H9 (cell line): ENCODE data around the gene COL23A1. TPM values are rescaled to one million over a fixed set of nuclear protein-coding genes. Genes with fewer than 3 reads are reported as not detected.
A peak's percentile ranks its signal among the peaks of the same experiment; 100 is the strongest.

Experiments
- DNase-seq: peaks from one replicate; pipeline ENCODE4 v3.0.0-alpha.2; 2017
- H2AFZ ChIP-seq: one replicate; pipeline ENCODE4 v1.6.1; 2013; ENCODE audit warnings: mild to moderate bottlenecking, low read length, control low read depth, moderate library complexity
- H2AK5ac ChIP-seq: 2 replicates; pipeline ENCODE4 v1.6.1; 2013; ENCODE audit warnings: low read length, control low read depth, mixed read lengths; ENCODE audit not compliant: insufficient read length
- H2BK120ac ChIP-seq: one replicate; pipeline ENCODE4 v1.6.1; 2013; ENCODE audit warnings: low read depth, mild to moderate bottlenecking, low read length, control low read depth, inconsistent platforms; ENCODE audit not compliant: poor library complexity, severe bottlenecking
- H2BK12ac ChIP-seq: 2 replicates; pipeline ENCODE4 v1.6.1; 2013; ENCODE audit warnings: low read length, control low read depth, mixed read lengths, low read depth; ENCODE audit not compliant: insufficient read length
- H2BK15ac ChIP-seq: 2 replicates; pipeline ENCODE4 v1.6.1; 2013; ENCODE audit warnings: low read depth, low read length, control low read depth
- H2BK20ac ChIP-seq: one replicate; pipeline ENCODE4 v1.6.1; 2013; ENCODE audit warnings: low read depth, mild to moderate bottlenecking, low read length, control low read depth, inconsistent platforms; ENCODE audit not compliant: poor library complexity, severe bottlenecking
- H2BK5ac ChIP-seq: 2 replicates; pipeline ENCODE4 v1.6.1; 2013; ENCODE audit warnings: low read length, control low read depth, mixed read lengths; ENCODE audit not compliant: insufficient read length
- H3K14ac ChIP-seq: 2 replicates; pipeline ENCODE4 v1.6.1; 2013; ENCODE audit warnings: low read length, control low read depth; ENCODE audit not compliant: insufficient read depth
- H3K18ac ChIP-seq: 2 replicates; pipeline ENCODE4 v1.6.1; 2013; ENCODE audit warnings: low read depth, mild to moderate bottlenecking, mixed read lengths, low read length, control low read depth; ENCODE audit not compliant: insufficient read length
- H3K23ac ChIP-seq: 2 replicates; pipeline ENCODE4 v1.6.1; 2013; ENCODE audit warnings: low read length, control low read depth, mixed read lengths, low read depth; ENCODE audit not compliant: insufficient read length
- H3K23me2 ChIP-seq: 2 replicates; pipeline ENCODE4 v1.6.1; 2013; ENCODE audit warnings: low read depth, mild to moderate bottlenecking, mixed read lengths, low read length, control low read depth; ENCODE audit not compliant: insufficient read length, poor library complexity, severe bottlenecking
- H3K27ac ChIP-seq: 2 replicates; pipeline ENCODE4 v1.5.1; 2013; ENCODE audit warnings: low read length, control low read depth, mixed read lengths, low read depth; ENCODE audit not compliant: insufficient read length
- H3K27me3 ChIP-seq: 2 replicates; pipeline ENCODE4 v1.6.1; 2013; ENCODE audit warnings: low read length, control low read depth, inconsistent platforms; ENCODE audit not compliant: insufficient read depth
- H3K4ac ChIP-seq: 2 replicates; pipeline ENCODE4 v1.6.1; 2013; ENCODE audit warnings: low read depth, mild to moderate bottlenecking, control low read depth, inconsistent platforms, low read length, moderate library complexity
- H3K4me1 ChIP-seq: 2 replicates; pipeline ENCODE4 v1.6.1; 2013; ENCODE audit warnings: low read length, control low read depth, inconsistent platforms; ENCODE audit not compliant: insufficient read depth
- H3K4me2 ChIP-seq: 2 replicates; pipeline ENCODE4 v1.6.1; 2013; ENCODE audit warnings: low read length, control low read depth, mixed read lengths; ENCODE audit not compliant: insufficient read length, insufficient read depth
- H3K56ac ChIP-seq: 2 replicates; pipeline ENCODE4 v1.6.1; 2013; ENCODE audit warnings: low read depth, mild to moderate bottlenecking, mixed read lengths, low read length, control low read depth; ENCODE audit not compliant: insufficient read length
- H3K79me1 ChIP-seq: 2 replicates; pipeline ENCODE4 v1.6.1; 2013; ENCODE audit warnings: low read depth, mild to moderate bottlenecking, moderate library complexity, low read length, control low read depth, inconsistent platforms; ENCODE audit not compliant: insufficient read depth, poor library complexity, severe bottlenecking
- H3K79me2 ChIP-seq: 2 replicates; pipeline ENCODE4 v1.6.1; 2013; ENCODE audit warnings: low read length, control low read depth, inconsistent platforms; ENCODE audit not compliant: insufficient read depth
- H3K9ac ChIP-seq: 2 replicates; pipeline ENCODE4 v1.6.1; 2013; ENCODE audit warnings: low read length, control low read depth, mixed read lengths; ENCODE audit not compliant: insufficient read length; ENCODE audit errors: extremely low read depth
- H3K9me3 ChIP-seq: one replicate; pipeline ENCODE4 v1.6.1; 2013; ENCODE audit warnings: low read depth, low read length, inconsistent platforms; ENCODE audit not compliant: control insufficient read depth
- H3T11ph ChIP-seq: one replicate; pipeline ENCODE4 v1.6.1; 2013; ENCODE audit warnings: mild to moderate bottlenecking, low read length, control low read depth, inconsistent platforms
- H4K20me1 ChIP-seq: one replicate; pipeline ENCODE4 v1.6.1; 2013; ENCODE audit not compliant: control insufficient read depth, insufficient read length, insufficient read depth
- H4K5ac ChIP-seq: 2 replicates; pipeline ENCODE4 v1.6.1; 2013; ENCODE audit warnings: low read depth, mild to moderate bottlenecking, mixed read lengths, low read length, control low read depth; ENCODE audit not compliant: insufficient read length
- H4K8ac ChIP-seq: replicated peaks from 2 replicates; pipeline ENCODE4 v1.6.1; 2013; ENCODE audit warnings: low read length, control low read depth, mixed read lengths, low read depth; ENCODE audit not compliant: insufficient read length
- H4K91ac ChIP-seq: 2 replicates; pipeline ENCODE4 v1.6.1; 2013; ENCODE audit warnings: low read depth, mild to moderate bottlenecking, moderate library complexity, mixed read lengths, low read length, control low read depth; ENCODE audit not compliant: insufficient read length
- H3K27ac Mint-ChIP-seq, 3 experiments: 2 replicates in 2 of 3; 3 replicates in 1 of 3; pipeline ENCODE4 v1.8.0; 2020 to 2021; ENCODE audit warnings: mixed read lengths in 3 of 3, mild to moderate bottlenecking in 1 of 3, moderate library complexity in 1 of 3
- H3K27me3 Mint-ChIP-seq: 2 replicates; pipeline ENCODE4 v1.8.0; 2021; ENCODE audit warnings: low read depth, mild to moderate bottlenecking, moderate library complexity, mixed read lengths
- H3K36me3 Mint-ChIP-seq, 3 experiments: 2 replicates in 2 of 3; 3 replicates in 1 of 3; pipeline ENCODE4 v1.8.0; 2020 to 2021; ENCODE audit warnings: low read depth in 3 of 3, mixed read lengths in 3 of 3; ENCODE audit not compliant: insufficient read depth in 1 of 3
- H3K4me1 Mint-ChIP-seq, 2 experiments: 2 replicates each; pipeline ENCODE4 v1.8.0; 2020; ENCODE audit warnings: mixed read lengths in 2 of 2
- H3K4me3 Mint-ChIP-seq, 2 experiments: 2 replicates in 1 of 2; 3 replicates in 1 of 2; pipeline ENCODE4 v1.8.0; 2020 to 2021; ENCODE audit warnings: mild to moderate bottlenecking in 2 of 2, mixed read lengths in 2 of 2, moderate library complexity in 1 of 2
- H3K9me3 Mint-ChIP-seq, 2 experiments: 2 replicates in 1 of 2; 3 replicates in 1 of 2; pipeline ENCODE4 v1.8.0; 2020; ENCODE audit warnings: mild to moderate bottlenecking in 2 of 2, mixed read lengths in 2 of 2, moderate library complexity in 1 of 2
- CTCF ChIP-seq: fragments of 200-600 bp; sonication (generic); conservative IDR thresholded peaks from 3 replicates; pipeline ENCODE4 v1.8.0; 2021; ENCODE audit warnings: antibody characterized with exemption, mild to moderate bottlenecking
- WGBS: extraction: QIAGEN DNeasy Blood & Tissue Kit; methylation state at CpG from one replicate; pipeline ENCODE4 v1.1.7; 2013; ENCODE audit warnings: missing lambda C conversion rate, low lambda C conversion rate, mixed read lengths; ENCODE audit not compliant: insufficient read length; ENCODE audit errors: extremely low coverage; 5-methylcytosine and 5-hydroxymethylcytosine counted together
- total RNA-seq: library from RNA; stranded (reverse); gene quantifications from 2 replicates; pipeline ENCODE4 v1.2.1, GENCODE V29; 2021

Gene COL23A1
- total RNA-seq, 1 experiment from 2014 or later, result 2.6 TPM

- Histone ChIP-seq H3K4me1 (no peaks in the 10 kb centered on the region), H3K9me3 (no peaks in the 10 kb centered on the region), H2BK5ac (no peak overlapping the region), H3K18ac (no peak overlapping the region), H4K20me1 (peaks cover under 1% of the 10 kb centered on the region), H3K14ac (no peak overlapping the region), H3K4me2 (no peak overlapping the region), H3K27ac (no peak overlapping the region), H3K56ac (no peak overlapping the region), H3K9ac (no peak overlapping the region), H3K4ac (no peak overlapping the region), H3K23ac (no peak overlapping the region), H3K23me2 (no peaks in the 10 kb centered on the region), H4K91ac (no peak overlapping the region), H2AK5ac (no peak overlapping the region), H2BK12ac (no peak overlapping the region), H2AFZ (no peak overlapping the region), H3K79me2 (no peaks in the 10 kb centered on the region), H2BK15ac (no peak overlapping the region), H2BK20ac (no peak overlapping the region), H3T11ph (no peak overlapping the region), H2BK120ac (no peak overlapping the region), H3K79me1 (no peaks in the 10 kb centered on the region), H3K27me3 (no peaks in the 10 kb centered on the region), H4K5ac (no peak overlapping the region), H4K8ac (no peak overlapping the region)
- H3K9me3 Mint-ChIP-seq, result peaks cover 0 to 2% of the 10 kb centered on the region in 2 experiments; a peak in 1 of 5 replicates
- peaks cover 24 to 39% of the 10 kb centered on the region in 2 experiments for H3K4me1 Mint-ChIP-seq
- no CpG with 5 or more reads among the region's 25 CpGs for WGBS
- peaks cover 4% of the 10 kb centered on the region for H3K27me3 Mint-ChIP-seq
- peaks cover 0 to 3% (median 0%) of the 10 kb centered on the region in 3 experiments; a peak in 2 of 7 replicates for H3K36me3 Mint-ChIP-seq
- no peak overlapping the region for H3K4me3 Mint-ChIP-seq
- H3K27ac Mint-ChIP-seq, result peak overlapping the region in 1 of 3 experiments; percentile 54; a peak in 2 of 7 replicates
- DNase-seq, result no peak
- no peak for TF ChIP-seq CTCF
Measured at GRCh38 chr5:178363501-178364325, 226.5 kb downstream of the COL23A1 start.
